GM19397 (cell line): Measurements from ENCODE around the gene SLC44A5.
A peak's percentile ranks its signal among the peaks of the same experiment; 100 is the strongest.
"Not testable (repeated sequence)": the region's sequence is repeated elsewhere in the genome, so short reads cannot be mapped to it uniquely, and the experiment has no call there.

Experiments used
- ATAC-seq: cut with Tn5 transposase; IDR thresholded peaks from one replicate; pipeline ENCODE4 v1.9.1; 2021; ENCODE audit warnings: mild to moderate bottlenecking, moderate library complexity; ENCODE audit not compliant: unreplicated experiment

The SLC44A5 gene

GRCh38 chr1:75611014-75611413 is at the start of gene SLC44A5:
Gene SLC44A5, minus strand, starts transcription at chr1:75611114. Its CDS starts 69,667 bp downstream, at chr1:75541447.
- ATAC-seq: no peak

- no peak for ATAC-seq
Measured at GRCh38 chr1:75655931-75656330, 45.0 kb upstream of the SLC44A5 start.

GRCh38 chr1:75647183-75647582 is 36.3 kb upstream of the SLC44A5 start:
- ATAC-seq: not testable (repeated sequence)

- ATAC-seq: not testable (repeated sequence)
Measured at GRCh38 chr1:75645153-75645552, 34.2 kb upstream of the SLC44A5 start.

- ATAC-seq: no peak
Measured at GRCh38 chr1:75643460-75643859, 32.5 kb upstream of the SLC44A5 start.

- no peak for ATAC-seq
Measured at GRCh38 chr1:75641325-75641724, 30.4 kb upstream of the SLC44A5 start.

- ATAC-seq: no peak
Measured at GRCh38 chr1:75640137-75640536, 29.2 kb upstream of the SLC44A5 start.

- peak; percentile 55 for ATAC-seq
Measured at GRCh38 chr1:75632350-75632949, 21.5 kb upstream of the SLC44A5 start.

- ATAC-seq: no peak
Measured at GRCh38 chr1:75630998-75631397, 20.1 kb upstream of the SLC44A5 start.

GRCh38 chr1:75630004-75630594 is 19.2 kb upstream of the SLC44A5 start:
- ATAC-seq: no peak

GRCh38 chr1:75625795-75626194 is 14.9 kb upstream of the SLC44A5 start:
- ATAC-seq: no peak

GRCh38 chr1:75618382-75618781 is 7.5 kb upstream of the SLC44A5 start:
- no peak for ATAC-seq

- ATAC-seq: no peak
Measured at GRCh38 chr1:75616436-75617433, 5.8 kb upstream of the SLC44A5 start.

GRCh38 chr1:75615613-75616435 is 4.9 kb upstream of the SLC44A5 start:
- peak; percentile 43 for ATAC-seq

GRCh38 chr1:75614399-75614756 is 3.5 kb upstream of the SLC44A5 start:
- ATAC-seq: peak; percentile 9

- ATAC-seq: no peak
Measured at GRCh38 chr1:75613916-75614315, 3.0 kb upstream of the SLC44A5 start.

- ATAC-seq: no peak
Measured at GRCh38 chr1:75612976-75613375, 2.1 kb upstream of the SLC44A5 start.

GRCh38 chr1:75602486-75602885 is 8.4 kb downstream of the SLC44A5 start:
- ATAC-seq: no peak

GRCh38 chr1:75600781-75601180 is 10.1 kb downstream of the SLC44A5 start:
- ATAC-seq: no peak

- ATAC-seq: no peak
Measured at GRCh38 chr1:75594327-75594726, 16.6 kb downstream of the SLC44A5 start.

GRCh38 chr1:75593457-75593856 is 17.5 kb downstream of the SLC44A5 start:
- ATAC-seq: not testable (repeated sequence)
